ENCODE measurements around the gene ZBTB24.
"Not testable (repeated sequence)": the region's sequence is repeated elsewhere in the genome, so short reads cannot be mapped to it uniquely, and the experiment has no call there.

- TF ChIP-seq, protein P1, sequence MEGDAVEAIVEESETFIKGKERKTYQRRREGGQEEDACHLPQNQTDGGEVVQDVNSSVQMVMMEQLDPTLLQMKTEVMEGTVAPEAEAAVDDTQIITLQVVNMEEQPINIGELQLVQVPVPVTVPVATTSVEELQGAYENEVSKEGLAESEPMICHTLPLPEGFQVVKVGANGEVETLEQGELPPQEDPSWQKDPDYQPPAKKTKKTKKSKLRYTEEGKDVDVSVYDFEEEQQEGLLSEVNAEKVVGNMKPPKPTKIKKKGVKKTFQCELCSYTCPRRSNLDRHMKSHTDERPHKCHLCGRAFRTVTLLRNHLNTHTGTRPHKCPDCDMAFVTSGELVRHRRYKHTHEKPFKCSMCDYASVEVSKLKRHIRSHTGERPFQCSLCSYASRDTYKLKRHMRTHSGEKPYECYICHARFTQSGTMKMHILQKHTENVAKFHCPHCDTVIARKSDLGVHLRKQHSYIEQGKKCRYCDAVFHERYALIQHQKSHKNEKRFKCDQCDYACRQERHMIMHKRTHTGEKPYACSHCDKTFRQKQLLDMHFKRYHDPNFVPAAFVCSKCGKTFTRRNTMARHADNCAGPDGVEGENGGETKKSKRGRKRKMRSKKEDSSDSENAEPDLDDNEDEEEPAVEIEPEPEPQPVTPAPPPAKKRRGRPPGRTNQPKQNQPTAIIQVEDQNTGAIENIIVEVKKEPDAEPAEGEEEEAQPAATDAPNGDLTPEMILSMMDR (IDR thresholded peaks at IDR 0.05; ENCODE audit: low read depth, low read length, missing input control) = not testable (repeated sequence)
- not testable (repeated sequence) for TF ChIP-seq RAD21 (IDR thresholded peaks at IDR 0.05); GABPA (IDR thresholded peaks at IDR 0.05 in 1 of 2, conservative IDR thresholded peaks at IDR 0.05 in 1 of 2); SP1 (IDR thresholded peaks at IDR 0.05); HNF4G (IDR thresholded peaks at IDR 0.05); EGR1 (IDR thresholded peaks at IDR 0.05; ENCODE audit: low read depth in 2 of 2); FOXA2 (IDR thresholded peaks at IDR 0.05); JUND (IDR thresholded peaks at IDR 0.05); RXRA (IDR thresholded peaks at IDR 0.05)
- TF ChIP-seq, protein P2, sequence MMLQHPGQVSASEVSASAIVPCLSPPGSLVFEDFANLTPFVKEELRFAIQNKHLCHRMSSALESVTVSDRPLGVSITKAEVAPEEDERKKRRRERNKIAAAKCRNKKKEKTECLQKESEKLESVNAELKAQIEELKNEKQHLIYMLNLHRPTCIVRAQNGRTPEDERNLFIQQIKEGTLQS (IDR thresholded peaks at IDR 0.05) = not testable (repeated sequence)
- TF ChIP-seq, protein P3, sequence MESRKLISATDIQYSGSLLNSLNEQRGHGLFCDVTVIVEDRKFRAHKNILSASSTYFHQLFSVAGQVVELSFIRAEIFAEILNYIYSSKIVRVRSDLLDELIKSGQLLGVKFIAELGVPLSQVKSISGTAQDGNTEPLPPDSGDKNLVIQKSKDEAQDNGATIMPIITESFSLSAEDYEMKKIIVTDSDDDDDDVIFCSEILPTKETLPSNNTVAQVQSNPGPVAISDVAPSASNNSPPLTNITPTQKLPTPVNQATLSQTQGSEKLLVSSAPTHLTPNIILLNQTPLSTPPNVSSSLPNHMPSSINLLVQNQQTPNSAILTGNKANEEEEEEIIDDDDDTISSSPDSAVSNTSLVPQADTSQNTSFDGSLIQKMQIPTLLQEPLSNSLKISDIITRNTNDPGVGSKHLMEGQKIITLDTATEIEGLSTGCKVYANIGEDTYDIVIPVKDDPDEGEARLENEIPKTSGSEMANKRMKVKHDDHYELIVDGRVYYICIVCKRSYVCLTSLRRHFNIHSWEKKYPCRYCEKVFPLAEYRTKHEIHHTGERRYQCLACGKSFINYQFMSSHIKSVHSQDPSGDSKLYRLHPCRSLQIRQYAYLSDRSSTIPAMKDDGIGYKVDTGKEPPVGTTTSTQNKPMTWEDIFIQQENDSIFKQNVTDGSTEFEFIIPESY (IDR thresholded peaks at IDR 0.05) = not testable (repeated sequence)
- TF ChIP-seq, protein P4, sequence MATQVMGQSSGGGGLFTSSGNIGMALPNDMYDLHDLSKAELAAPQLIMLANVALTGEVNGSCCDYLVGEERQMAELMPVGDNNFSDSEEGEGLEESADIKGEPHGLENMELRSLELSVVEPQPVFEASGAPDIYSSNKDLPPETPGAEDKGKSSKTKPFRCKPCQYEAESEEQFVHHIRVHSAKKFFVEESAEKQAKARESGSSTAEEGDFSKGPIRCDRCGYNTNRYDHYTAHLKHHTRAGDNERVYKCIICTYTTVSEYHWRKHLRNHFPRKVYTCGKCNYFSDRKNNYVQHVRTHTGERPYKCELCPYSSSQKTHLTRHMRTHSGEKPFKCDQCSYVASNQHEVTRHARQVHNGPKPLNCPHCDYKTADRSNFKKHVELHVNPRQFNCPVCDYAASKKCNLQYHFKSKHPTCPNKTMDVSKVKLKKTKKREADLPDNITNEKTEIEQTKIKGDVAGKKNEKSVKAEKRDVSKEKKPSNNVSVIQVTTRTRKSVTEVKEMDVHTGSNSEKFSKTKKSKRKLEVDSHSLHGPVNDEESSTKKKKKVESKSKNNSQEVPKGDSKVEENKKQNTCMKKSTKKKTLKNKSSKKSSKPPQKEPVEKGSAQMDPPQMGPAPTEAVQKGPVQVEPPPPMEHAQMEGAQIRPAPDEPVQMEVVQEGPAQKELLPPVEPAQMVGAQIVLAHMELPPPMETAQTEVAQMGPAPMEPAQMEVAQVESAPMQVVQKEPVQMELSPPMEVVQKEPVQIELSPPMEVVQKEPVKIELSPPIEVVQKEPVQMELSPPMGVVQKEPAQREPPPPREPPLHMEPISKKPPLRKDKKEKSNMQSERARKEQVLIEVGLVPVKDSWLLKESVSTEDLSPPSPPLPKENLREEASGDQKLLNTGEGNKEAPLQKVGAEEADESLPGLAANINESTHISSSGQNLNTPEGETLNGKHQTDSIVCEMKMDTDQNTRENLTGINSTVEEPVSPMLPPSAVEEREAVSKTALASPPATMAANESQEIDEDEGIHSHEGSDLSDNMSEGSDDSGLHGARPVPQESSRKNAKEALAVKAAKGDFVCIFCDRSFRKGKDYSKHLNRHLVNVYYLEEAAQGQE (IDR thresholded peaks at IDR 0.05) = not testable (repeated sequence)
These were observed 21.8 kb downstream of the ZBTB24 start for GRCh38 chr6:109461205-109461604.
